ENCODE data around the gene RNPEP. TPM values are rescaled to one million over a fixed set of nuclear protein-coding genes. Genes with fewer than 3 reads are reported as not detected.

The RNPEP gene
- total and polyA plus RNA-seq, 4 experiments from 2014 or later = 25.9 to 41.4 (median 29.7) TPM

- H3K27ac Mint-ChIP-seq = peak overlapping the region; percentile 78 to 98 (median 94)
- H3K9me3 Mint-ChIP-seq = peaks cover 0 to 2% (median 0%) of the 10 kb centered on the region in 8 donors
Observed at GRCh38 chr1:201983380-201983805, 945 bp downstream of the RNPEP start.

GRCh38 chr1:201984446-201984845, 2.0 kb downstream of the RNPEP start:
- H3K4me3 Mint-ChIP-seq = peak overlapping the region in 5 of 8 donors; percentile 11 to 67 (median 34)
- no peak overlapping the region for H3K4me3 ChIP-seq (ENCODE audit: low read length in 2 of 2)
- no peak overlapping the region for H3K27ac ChIP-seq (ENCODE audit: low read depth, low read length)
- H3K4me1 Mint-ChIP-seq = peaks cover 18 to 25% (median 22%) of the 10 kb centered on the region in 4 donors
- H3K9me3 ChIP-seq (ENCODE audit: control insufficient read depth in 1 of 2, low read length in 2 of 2) = no peaks in the 10 kb centered on the region
- peaks cover 17% of the 10 kb centered on the region for H3K4me1 ChIP-seq (ENCODE audit: insufficient read depth, low read length)
- peak overlapping the region in 5 of 7 donors; percentile 59 to 90 (median 78) for H3K27ac Mint-ChIP-seq
- peaks cover 7% of the 10 kb centered on the region for H3K36me3 ChIP-seq (ENCODE audit: insufficient read depth, low read length)
- peaks cover 0 to 2% (median 0%) of the 10 kb centered on the region in 8 donors for H3K9me3 Mint-ChIP-seq
- intact Hi-C loops (cut with micrococcal nuclease) = no loop called here
- CTCF ChIA-PET (ENCODE audit: partially characterized antibody) = interaction anchor here (1.4 to 2.2 kb wide), 2 partner anchors 15 to 89 kb away, joined by 3 to 13 read pairs; no protein-coding TSS in a partner anchor
- POLR2A ChIA-PET (ENCODE audit: partially characterized antibody) = interaction anchor here (1.2 kb wide), 1 partner anchor 161 kb away, joined by 3 read pairs; no protein-coding TSS in a partner anchor
- DNase-seq = no peak
- H3K27me3 Mint-ChIP-seq = no peaks in the 10 kb centered on the region
- peaks cover 4 to 18% of the 10 kb centered on the region in 2 donors for H3K36me3 Mint-ChIP-seq
- H3K27me3 ChIP-seq (ENCODE audit: insufficient read depth, low read length) = no peaks in the 10 kb centered on the region

More at GRCh38 chr1:201983380-201983805, 945 bp downstream of the RNPEP start:
- Histone ChIP-seq H3K27me3 (ENCODE audit: insufficient read depth, low read length) (no peaks in the 10 kb centered on the region), H3K27ac (ENCODE audit: low read depth, low read length) (peak overlapping the region; percentile 63), H3K9me3 (ENCODE audit: control insufficient read depth in 1 of 2, low read length in 2 of 2) (no peaks in the 10 kb centered on the region), H3K4me3 (ENCODE audit: low read length in 2 of 2) (peak overlapping the region; percentile 52 to 59), H3K36me3 (ENCODE audit: insufficient read depth, low read length) (no peaks in the 10 kb centered on the region), H3K4me1 (ENCODE audit: insufficient read depth, low read length) (peaks cover 17% of the 10 kb centered on the region)
- no peak for DNase-seq
- no peaks in the 10 kb centered on the region for H3K27me3 Mint-ChIP-seq
- ChIA-PET POLR2A (ENCODE audit: partially characterized antibody) (interaction anchor here (1.2 to 2.6 kb wide), 6 partner anchors 10 to 162 kb away, joined by 3 to 20 read pairs (median 4); partner anchors contain the start of gene TIMM17A), CTCF (ENCODE audit: partially characterized antibody) (interaction anchor here (0.7 to 3.1 kb wide), 2 partner anchors 11 to 16 kb away, joined by 4 to 10 read pairs; no protein-coding TSS in a partner anchor)
- peak overlapping the region; percentile 92 to 100 (median 98) for H3K4me3 Mint-ChIP-seq
- H3K4me1 Mint-ChIP-seq = peaks cover 18 to 25% (median 22%) of the 10 kb centered on the region in 4 donors
- H3K36me3 Mint-ChIP-seq = peaks cover 0 to 8% of the 10 kb centered on the region in 2 donors
- intact Hi-C loops (cut with micrococcal nuclease) = loop anchor here (2.0 kb wide), 1 partner anchor 15 kb away; no protein-coding TSS in a partner anchor

DNA sequence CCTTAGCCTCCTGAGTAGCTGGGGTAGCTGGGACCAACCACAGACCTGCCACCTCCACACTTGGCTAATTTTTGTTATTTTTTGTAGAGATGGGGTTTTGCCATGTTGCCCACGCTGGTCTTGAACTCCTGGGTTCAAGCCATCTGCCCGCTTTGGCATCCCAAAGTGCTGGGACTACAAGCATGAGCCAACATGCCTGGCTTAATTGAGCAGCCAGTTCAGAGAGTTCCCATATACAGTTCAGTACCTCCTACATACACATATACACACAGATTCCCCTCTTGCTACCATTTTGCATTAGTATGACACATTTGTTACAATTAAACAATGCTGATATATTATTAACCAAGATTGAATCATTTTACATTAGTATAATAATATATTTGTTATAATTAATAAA, 2.9 kb downstream of the RNPEP start:
- peaks cover 13% of the 10 kb centered on the region for H3K36me3 ChIP-seq (ENCODE audit: insufficient read depth, low read length)
- intact Hi-C loops (cut with micrococcal nuclease) = no loop called here
- H3K36me3 Mint-ChIP-seq = peaks cover 8 to 27% of the 10 kb centered on the region in 2 donors
- H3K4me3 ChIP-seq (ENCODE audit: low read length in 2 of 2) = no peak overlapping the region
- ChIA-PET CTCF (ENCODE audit: partially characterized antibody) (interaction anchor here (1.4 to 2.2 kb wide), 2 partner anchors 15 to 90 kb away, joined by 3 to 13 read pairs; no protein-coding TSS in a partner anchor), POLR2A (ENCODE audit: partially characterized antibody) (no interaction called here)
- H3K27ac Mint-ChIP-seq = peak overlapping the region in 3 of 7 donors; percentile 20 to 46 (median 27)
- peaks cover 0 to 2% (median 0%) of the 10 kb centered on the region in 8 donors for H3K9me3 Mint-ChIP-seq
- H3K4me3 Mint-ChIP-seq = peak overlapping the region in 1 of 8 donors; percentile 1
- H3K27ac ChIP-seq (ENCODE audit: low read depth, low read length) = no peak overlapping the region
- no peaks in the 10 kb centered on the region for H3K27me3 ChIP-seq (ENCODE audit: insufficient read depth, low read length)
- H3K27me3 Mint-ChIP-seq = no peaks in the 10 kb centered on the region
- peaks cover 18 to 25% (median 22%) of the 10 kb centered on the region in 4 donors for H3K4me1 Mint-ChIP-seq
- no peak for DNase-seq
- H3K4me1 ChIP-seq (ENCODE audit: insufficient read depth, low read length) = peaks cover 17% of the 10 kb centered on the region
- H3K9me3 ChIP-seq (ENCODE audit: control insufficient read depth in 1 of 2, low read length in 2 of 2) = no peaks in the 10 kb centered on the region

DNA sequence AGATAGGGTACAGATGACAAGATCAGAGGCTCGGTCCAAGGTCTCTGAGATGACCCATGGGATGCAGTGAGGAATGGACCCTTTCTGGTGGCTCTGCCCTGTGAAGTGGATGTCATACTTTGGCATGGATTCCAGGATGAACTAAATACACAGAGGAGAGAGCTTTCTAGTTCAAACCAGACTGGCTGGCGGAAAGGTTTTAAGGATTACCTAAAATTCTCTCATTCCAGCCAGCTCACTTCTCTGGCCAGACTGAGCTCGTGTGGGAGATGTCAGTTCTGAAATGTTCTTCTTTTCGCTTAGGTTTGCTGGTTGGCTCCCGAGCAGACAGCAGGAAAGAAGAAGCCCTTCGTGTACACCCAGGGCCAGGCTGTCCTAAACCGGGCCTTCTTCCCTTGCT, 6.2 kb downstream of the RNPEP start:
- H3K4me3 ChIP-seq (ENCODE audit: low read length in 2 of 2) = no peak overlapping the region
- POLR2A ChIA-PET (ENCODE audit: partially characterized antibody) = no interaction called here
- H3K36me3 ChIP-seq (ENCODE audit: insufficient read depth, low read length) = peaks cover 34% of the 10 kb centered on the region
- Mint-ChIP-seq H3K9me3 (peaks cover 0 to 2% (median 0%) of the 10 kb centered on the region in 8 donors), H3K36me3 (peaks cover 20 to 46% of the 10 kb centered on the region in 2 donors), H3K27ac (no peak overlapping the region), H3K27me3 (no peaks in the 10 kb centered on the region), H3K4me3 (no peak overlapping the region), H3K4me1 (peaks cover 7 to 12% (median 10%) of the 10 kb centered on the region in 4 donors)
- CTCF ChIA-PET (ENCODE audit: partially characterized antibody) = interaction anchor here (1.4 kb wide), 1 partner anchor 93 kb away, joined by 3 read pairs; no protein-coding TSS in a partner anchor
- H3K27me3 ChIP-seq (ENCODE audit: insufficient read depth, low read length) = no peaks in the 10 kb centered on the region
- intact Hi-C loops (cut with micrococcal nuclease) = no loop called here
- DNase-seq = no peak
- H3K27ac ChIP-seq (ENCODE audit: low read depth, low read length) = no peak overlapping the region
- no peaks in the 10 kb centered on the region for H3K9me3 ChIP-seq (ENCODE audit: control insufficient read depth in 1 of 2, low read length in 2 of 2)
- H3K4me1 ChIP-seq (ENCODE audit: insufficient read depth, low read length) = peaks cover 5% of the 10 kb centered on the region

GRCh38 chr1:201989354-201990128, 7.1 kb downstream of the RNPEP start:
- H3K27ac Mint-ChIP-seq = no peak overlapping the region
- peaks cover under 1 to 5% (median 3%) of the 10 kb centered on the region in 4 donors for H3K4me1 Mint-ChIP-seq
- H3K27me3 ChIP-seq (ENCODE audit: insufficient read depth, low read length) = no peaks in the 10 kb centered on the region
- no peaks in the 10 kb centered on the region for H3K9me3 ChIP-seq (ENCODE audit: control insufficient read depth in 1 of 2, low read length in 2 of 2)
- peaks cover 29 to 55% of the 10 kb centered on the region in 2 donors for H3K36me3 Mint-ChIP-seq
- no peaks in the 10 kb centered on the region for H3K4me1 ChIP-seq (ENCODE audit: insufficient read depth, low read length)
- H3K9me3 Mint-ChIP-seq = peaks cover 0 to 4% (median 0%) of the 10 kb centered on the region in 8 donors
- H3K4me3 ChIP-seq (ENCODE audit: low read length in 2 of 2) = no peak overlapping the region
- peaks cover 34% of the 10 kb centered on the region for H3K36me3 ChIP-seq (ENCODE audit: insufficient read depth, low read length)
- H3K4me3 Mint-ChIP-seq = no peak overlapping the region
- intact Hi-C loops (cut with micrococcal nuclease) = no loop called here
- ChIA-PET POLR2A (ENCODE audit: partially characterized antibody) (no interaction called here), CTCF (ENCODE audit: partially characterized antibody) (interaction anchor here (1.4 kb wide), 1 partner anchor 94 kb away, joined by 3 read pairs; no protein-coding TSS in a partner anchor)
- H3K27me3 Mint-ChIP-seq = no peaks in the 10 kb centered on the region
- H3K27ac ChIP-seq (ENCODE audit: low read depth, low read length) = no peak overlapping the region
- DNase-seq = no peak

GRCh38 chr1:201990427-201990826, 8.0 kb downstream of the RNPEP start:
- no peak for DNase-seq
- Mint-ChIP-seq H3K27ac (no peak overlapping the region), H3K9me3 (peaks cover 0 to 2% (median 0%) of the 10 kb centered on the region in 8 donors), H3K27me3 (no peaks in the 10 kb centered on the region), H3K4me3 (no peak overlapping the region), H3K36me3 (peaks cover 29 to 58% of the 10 kb centered on the region in 2 donors), H3K4me1 (peaks cover 0 to 4% (median 1%) of the 10 kb centered on the region in 4 donors)
- POLR2A ChIA-PET (ENCODE audit: partially characterized antibody) = no interaction called here
- intact Hi-C loops (cut with micrococcal nuclease) = no loop called here
- Histone ChIP-seq H3K9me3 (ENCODE audit: control insufficient read depth in 1 of 2, low read length in 2 of 2) (no peaks in the 10 kb centered on the region), H3K36me3 (ENCODE audit: insufficient read depth, low read length) (peaks cover 34% of the 10 kb centered on the region), H3K27ac (ENCODE audit: low read depth, low read length) (no peak overlapping the region), H3K4me3 (ENCODE audit: low read length in 2 of 2) (no peak overlapping the region), H3K27me3 (ENCODE audit: insufficient read depth, low read length) (no peaks in the 10 kb centered on the region), H3K4me1 (ENCODE audit: insufficient read depth, low read length) (no peaks in the 10 kb centered on the region)
- CTCF ChIA-PET (ENCODE audit: partially characterized antibody) = no interaction called here

Measured in CD4-positive, alpha-beta memory T cell (primary cell).